SK-N-MC (cell line): ENCODE data around the gene NCOA1.
"Not testable (repeated sequence)": the region's sequence is repeated elsewhere in the genome, so short reads cannot be mapped to it uniquely, and the experiment has no call there.

Experiments
- DNase-seq: peaks from one replicate; pipeline ENCODE4 v3.0.0-alpha.2; 2011; ENCODE audit warnings: low read depth, low spot score
- H3K27ac ChIP-seq: fragments of 200-600 bp; sonication (generic); 2 replicates; pipeline ENCODE4 v1.5.1; 2016; ENCODE audit warnings: mixed run types
- H3K36me3 ChIP-seq: fragments of 200-600 bp; sonication (generic); 2 replicates; pipeline ENCODE4 v1.6.1; 2017; ENCODE audit warnings: antibody characterized with exemption, low read length, mixed read lengths; ENCODE audit not compliant: insufficient read depth
- H3K4me3 ChIP-seq: fragments of 200-600 bp; sonication (generic); 2 replicates; pipeline ENCODE4 v1.5.1; 2016
- H3K9ac ChIP-seq: fragments of 200-600 bp; sonication (generic); 2 replicates; pipeline ENCODE4 v1.8.0; 2017; ENCODE audit warnings: mixed run types, mixed read lengths; ENCODE audit not compliant: insufficient read length
- H3K9me3 ChIP-seq: fragments of 200-600 bp; sonication (generic); 2 replicates; pipeline ENCODE4 v1.6.1; 2017; ENCODE audit warnings: low read depth, mild to moderate bottlenecking, antibody characterized with exemption, low read length, moderate library complexity, mixed read lengths
- EZH2 ChIP-seq: fragments of 200-600 bp; sonication (generic); IDR thresholded peaks from one replicate; pipeline ENCODE4 v1.6.1; 2017; ENCODE audit warnings: antibody characterized with exemption
- FOXP2 ChIP-seq: optimal IDR thresholded peaks from 2 replicates; pipeline ENCODE3; 2011; ENCODE audit warnings: mild to moderate bottlenecking, moderate library complexity; ENCODE audit not compliant: insufficient read depth; ENCODE audit errors: extremely low read length, control extremely low read depth
- POLR2AphosphoS5 ChIP-seq: IDR thresholded peaks from 2 replicates; pipeline ENCODE4 v1.6.1; 2012; ENCODE audit warnings: mild to moderate bottlenecking, low read depth, low read length, borderline replicate concordance

The NCOA1 gene

GRCh38 chr2:24658531-24659202 is 167.6 kb downstream of the NCOA1 start:
- Histone ChIP-seq H3K9ac (no peak overlapping the region), H3K27ac (no peak overlapping the region), H3K36me3 (no peaks in the 10 kb centered on the region), H3K4me3 (no peak overlapping the region), H3K9me3 (no peaks in the 10 kb centered on the region)
- TF ChIP-seq POLR2AphosphoS5 (no peak), FOXP2 (no peak), EZH2 (no peak)
- DNase-seq = no peak

GRCh38 chr2:24659862-24660261 is 168.8 kb downstream of the NCOA1 start:
- Histone ChIP-seq H3K4me3 (no peak overlapping the region), H3K27ac (no peak overlapping the region), H3K9ac (no peak overlapping the region), H3K36me3 (no peaks in the 10 kb centered on the region), H3K9me3 (no peaks in the 10 kb centered on the region)
- no peak for DNase-seq
- no peak for TF ChIP-seq FOXP2
- TF ChIP-seq POLR2AphosphoS5 = no peak
- TF ChIP-seq EZH2 = no peak

- H3K4me3 ChIP-seq = no peak overlapping the region
- DNase-seq = no peak
- no peaks in the 10 kb centered on the region for H3K9me3 ChIP-seq
- no peak for TF ChIP-seq EZH2
- no peak for TF ChIP-seq POLR2AphosphoS5
- no peak for TF ChIP-seq FOXP2
- H3K36me3 ChIP-seq = no peaks in the 10 kb centered on the region
- no peak overlapping the region for H3K9ac ChIP-seq
- no peak overlapping the region for H3K27ac ChIP-seq
These were observed 176.5 kb downstream of the NCOA1 start for GRCh38 chr2:24667542-24667941.

GRCh38 chr2:24671230-24671629 is 180.2 kb downstream of the NCOA1 start:
- Histone ChIP-seq H3K9me3 (no peaks in the 10 kb centered on the region), H3K36me3 (no peaks in the 10 kb centered on the region), H3K9ac (no peak overlapping the region), H3K27ac (no peak overlapping the region), H3K4me3 (no peak overlapping the region)
- no peak for DNase-seq
- no peak for TF ChIP-seq POLR2AphosphoS5
- no peak for TF ChIP-seq FOXP2
- no peak for TF ChIP-seq EZH2

GRCh38 chr2:24672589-24672988 is 181.5 kb downstream of the NCOA1 start:
- Histone ChIP-seq H3K9me3 (no peaks in the 10 kb centered on the region), H3K36me3 (no peaks in the 10 kb centered on the region), H3K9ac (no peak overlapping the region), H3K4me3 (no peak overlapping the region), H3K27ac (no peak overlapping the region)
- TF ChIP-seq FOXP2 (no peak), EZH2 (no peak), POLR2AphosphoS5 (no peak)
- DNase-seq = no peak

- no peak overlapping the region for H3K9ac ChIP-seq
- H3K4me3 ChIP-seq = no peak overlapping the region
- H3K9me3 ChIP-seq = no peaks in the 10 kb centered on the region
- no peak for DNase-seq
- H3K27ac ChIP-seq = no peak overlapping the region
- no peaks in the 10 kb centered on the region for H3K36me3 ChIP-seq
- TF ChIP-seq POLR2AphosphoS5 = no peak
- TF ChIP-seq EZH2 = no peak
- TF ChIP-seq FOXP2 = no peak
These were observed 184.3 kb downstream of the NCOA1 start for GRCh38 chr2:24675338-24675737.

- H3K27ac ChIP-seq = no peak overlapping the region
- TF ChIP-seq EZH2 (no peak), POLR2AphosphoS5 (no peak), FOXP2 (no peak)
- no peak overlapping the region for H3K9ac ChIP-seq
- H3K36me3 ChIP-seq = no peaks in the 10 kb centered on the region
- no peaks in the 10 kb centered on the region for H3K9me3 ChIP-seq
- H3K4me3 ChIP-seq = no peak overlapping the region
- DNase-seq = no peak
These were observed 185.4 kb downstream of the NCOA1 start for GRCh38 chr2:24676493-24676892.

GRCh38 chr2:24678066-24678465 is 187.0 kb downstream of the NCOA1 start:
- not testable (repeated sequence) for H3K9me3 ChIP-seq, DNase-seq, H3K9ac ChIP-seq, H3K27ac ChIP-seq, H3K36me3 ChIP-seq, H3K4me3 ChIP-seq

- no peak overlapping the region for H3K9ac ChIP-seq
- no peak overlapping the region for H3K4me3 ChIP-seq
- no peak overlapping the region for H3K27ac ChIP-seq
- no peaks in the 10 kb centered on the region for H3K36me3 ChIP-seq
- H3K9me3 ChIP-seq = no peaks in the 10 kb centered on the region
- no peak for DNase-seq
- TF ChIP-seq POLR2AphosphoS5 (no peak), EZH2 (no peak), FOXP2 (no peak)
These were observed 189.1 kb downstream of the NCOA1 start for GRCh38 chr2:24680196-24680595.
